OCI-LY7 (cell line): Measurements from ENCODE around the gene IKZF3. TPM values are rescaled to one million over a fixed set of nuclear protein-coding genes. Genes with fewer than 3 reads are reported as not detected.
A peak's percentile ranks its signal among the peaks of the same experiment; 100 is the strongest.

Experiments used
- BruUV-seq: library from RNA; stranded (reverse); fragments of 400-500 nt; replicated peaks from 2 replicates; lab custom pipeline; 2021; lab: Mats Ljungman, UMichigan
- CTCF ChIA-PET: fragments of 300-600 bp; sonication (Branson Sonifier 250); formaldehyde crosslinking; loops from one replicate; lab custom pipeline; 2022; ENCODE audit warnings: antibody characterized with exemption; ENCODE audit not compliant: unreplicated experiment; lab: Charles Lee
- POLR2A ChIA-PET: fragments of 300-600 bp; sonication (Branson Sonifier 250); formaldehyde crosslinking; loops from one replicate; lab custom pipeline; 2022; ENCODE audit warnings: antibody characterized with exemption; lab: Charles Lee
- DNase-seq: peaks from one replicate; pipeline ENCODE4 v3.0.0-alpha.2; 2015; ENCODE audit warnings: low spot score
- H2AFZ ChIP-seq: fragments of 200-600 bp; sonication (generic), shearing (Covaris generic); 2 replicates; pipeline ENCODE4 v1.6.1; 2014; ENCODE audit warnings: mild to moderate bottlenecking, antibody characterized with exemption, low read length, moderate library complexity
- H3K27ac ChIP-seq: fragments of 200-600 bp; sonication (generic); 2 replicates; pipeline ENCODE4 v1.5.1; 2014; ENCODE audit warnings: mixed run types, low read depth, mild to moderate bottlenecking, moderate library complexity, low read length, inconsistent platforms; ENCODE audit not compliant: poor library complexity, severe bottlenecking
- H3K36me3 ChIP-seq: fragments of 200-600 bp; sonication (generic); 2 replicates; pipeline ENCODE4 v1.6.1; 2014; ENCODE audit warnings: mild to moderate bottlenecking, antibody characterized with exemption, low read length, moderate library complexity, mixed read lengths; ENCODE audit not compliant: insufficient read depth
- H3K4me1 ChIP-seq: fragments of 200-600 bp; sonication (generic); 2 replicates; pipeline ENCODE4 v1.5.1; 2014; ENCODE audit warnings: mild to moderate bottlenecking, low read length; ENCODE audit not compliant: insufficient read depth, poor library complexity, severe bottlenecking
- H3K4me2 ChIP-seq: fragments of 200-600 bp; sonication (generic); 2 replicates; pipeline ENCODE4 v1.6.1; 2014; ENCODE audit warnings: mild to moderate bottlenecking, low read length
- H3K4me3 ChIP-seq: fragments of 200-600 bp; sonication (generic); 2 replicates; pipeline ENCODE4 v1.5.1; 2014; ENCODE audit warnings: mild to moderate bottlenecking, low read depth, low read length; ENCODE audit not compliant: poor library complexity, severe bottlenecking
- H3K79me2 ChIP-seq: fragments of 200-600 bp; sonication (generic); 2 replicates; pipeline ENCODE4 v1.6.1; 2016; ENCODE audit warnings: low read depth, mild to moderate bottlenecking, low read length, moderate library complexity, mixed read lengths; ENCODE audit not compliant: insufficient read depth
- H3K9me2 ChIP-seq: fragments of 200-600 bp; sonication (generic); 2 replicates; pipeline ENCODE4 v1.6.1; 2016; ENCODE audit warnings: mild to moderate bottlenecking, low read length, mixed read lengths; ENCODE audit not compliant: insufficient read depth
- H3K9me3 ChIP-seq: fragments of 200-600 bp; sonication (generic); 2 replicates; pipeline ENCODE4 v1.6.1; 2014; ENCODE audit warnings: mild to moderate bottlenecking, mixed run types, low read length, mixed read lengths
- H4K20me1 ChIP-seq: fragments of 200-600 bp; sonication (generic); 2 replicates; pipeline ENCODE4 v1.6.1; 2014; ENCODE audit warnings: mild to moderate bottlenecking, antibody characterized with exemption, low read length, moderate library complexity, mixed read lengths; ENCODE audit not compliant: insufficient read depth
- EZH2phosphoT487 ChIP-seq: fragments of 200-600 bp; sonication (generic); IDR thresholded peaks from 2 replicates; pipeline ENCODE4 v1.6.1; 2018; ENCODE audit warnings: low read depth, borderline replicate concordance, mild to moderate bottlenecking, mixed run types, antibody characterized with exemption, low read length, moderate library complexity, mixed read lengths
- intact Hi-C: fragments of 100-400 bp; cut with micrococcal nuclease; formaldehyde crosslinking; loops from one replicate; pipeline ENCODE4 v1.10.0; 2022; ENCODE audit not compliant: unreplicated experiment
- total RNA-seq, 2 experiments: library from RNA; depleted of rRNA in 1 of 2; stranded (reverse); fragments of >200 nt in 1 of 2; shearing (Covaris generic) in 1 of 2; gene quantifications; 2 replicates each; pipeline ENCODE4 v1.2.3, GENCODE V29; 2014 to 2022
- TF ChIP-seq, protein P1 (sequence below): fragments of 200-600 bp; sonication (generic); conservative IDR thresholded peaks from 2 replicates; pipeline ENCODE4 v1.5.1; 2014; ENCODE audit warnings: mild to moderate bottlenecking, antibody characterized with exemption, low read length, moderate library complexity, mixed read lengths

Gene IKZF3
- total RNA-seq, 2 experiments from 2014 or later: 54.7 to 134 TPM

DNA sequence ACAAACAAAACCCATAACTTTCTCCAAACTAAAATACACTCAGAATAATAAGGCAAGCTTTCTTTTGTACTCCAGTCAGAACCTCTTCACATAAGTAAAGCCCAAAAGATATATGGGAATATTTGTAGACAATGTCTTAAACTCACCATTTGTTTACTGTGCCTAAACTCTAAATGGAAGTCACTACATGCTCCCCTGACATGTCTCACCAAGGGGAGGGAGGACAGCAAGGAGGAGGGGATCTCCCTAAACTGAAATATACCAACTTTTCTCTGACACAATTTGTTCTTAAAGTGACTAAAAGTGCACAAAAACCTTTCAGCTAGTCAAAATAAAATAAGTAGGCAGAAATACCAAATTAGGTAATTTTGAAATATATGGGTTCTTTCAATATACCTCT is 87.9 kb downstream of the IKZF3 start:
- H4K20me1 ChIP-seq: no peaks in the 10 kb centered on the region
- peaks cover 81% of the 10 kb centered on the region for H3K36me3 ChIP-seq
- no peak for DNase-seq
- ChIA-PET POLR2A (interaction anchor here (0.5 to 4.0 kb wide), 11 partner anchors 10 to 102 kb away, joined by 3 to 67 read pairs (median 6); partner anchors contain the start of gene IKZF3), CTCF (no interaction called here)
- no peak overlapping the region for H2AFZ ChIP-seq
- peaks cover 91% of the 10 kb centered on the region for H3K4me1 ChIP-seq
- H3K4me2 ChIP-seq: peak overlapping the region; percentile 88
- H3K27ac ChIP-seq: peak overlapping the region; percentile 94
- TF ChIP-seq, protein P1, sequence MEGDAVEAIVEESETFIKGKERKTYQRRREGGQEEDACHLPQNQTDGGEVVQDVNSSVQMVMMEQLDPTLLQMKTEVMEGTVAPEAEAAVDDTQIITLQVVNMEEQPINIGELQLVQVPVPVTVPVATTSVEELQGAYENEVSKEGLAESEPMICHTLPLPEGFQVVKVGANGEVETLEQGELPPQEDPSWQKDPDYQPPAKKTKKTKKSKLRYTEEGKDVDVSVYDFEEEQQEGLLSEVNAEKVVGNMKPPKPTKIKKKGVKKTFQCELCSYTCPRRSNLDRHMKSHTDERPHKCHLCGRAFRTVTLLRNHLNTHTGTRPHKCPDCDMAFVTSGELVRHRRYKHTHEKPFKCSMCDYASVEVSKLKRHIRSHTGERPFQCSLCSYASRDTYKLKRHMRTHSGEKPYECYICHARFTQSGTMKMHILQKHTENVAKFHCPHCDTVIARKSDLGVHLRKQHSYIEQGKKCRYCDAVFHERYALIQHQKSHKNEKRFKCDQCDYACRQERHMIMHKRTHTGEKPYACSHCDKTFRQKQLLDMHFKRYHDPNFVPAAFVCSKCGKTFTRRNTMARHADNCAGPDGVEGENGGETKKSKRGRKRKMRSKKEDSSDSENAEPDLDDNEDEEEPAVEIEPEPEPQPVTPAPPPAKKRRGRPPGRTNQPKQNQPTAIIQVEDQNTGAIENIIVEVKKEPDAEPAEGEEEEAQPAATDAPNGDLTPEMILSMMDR: no peak
- no peak for TF ChIP-seq EZH2phosphoT487
- intact Hi-C loops: loop anchor here (1.0 to 5.0 kb wide), 2 partner anchors 20 to 151 kb away; partner anchors contain the start of genes LRRC3C and ORMDL3
- no TSS peak for BruUV-seq
- H3K4me3 ChIP-seq: peak overlapping the region; percentile 74
- no peaks in the 10 kb centered on the region for H3K9me2 ChIP-seq
- H3K79me2 ChIP-seq: peaks cover 98% of the 10 kb centered on the region
- no peaks in the 10 kb centered on the region for H3K9me3 ChIP-seq

DNA sequence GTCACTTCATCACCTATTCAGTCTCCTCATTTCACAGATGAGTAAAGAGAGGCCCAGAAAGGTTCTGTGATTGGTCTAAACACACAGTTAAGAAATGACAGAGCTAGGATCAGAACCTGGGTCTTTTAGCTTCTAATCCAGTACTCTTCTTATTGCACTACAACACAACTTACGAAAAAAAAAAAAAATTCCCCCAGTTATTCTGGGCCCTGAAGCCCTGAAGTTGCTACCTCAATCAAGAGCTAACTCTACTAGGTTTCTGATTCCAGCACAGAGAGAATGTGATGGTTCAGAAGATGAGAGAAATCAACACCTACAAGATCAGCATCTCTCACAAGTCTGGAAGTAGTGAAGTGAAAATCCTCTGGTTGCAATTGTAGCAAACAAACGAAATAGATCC is 89.1 kb downstream of the IKZF3 start:
- no peaks in the 10 kb centered on the region for H3K9me2 ChIP-seq
- no peaks in the 10 kb centered on the region for H4K20me1 ChIP-seq
- peak overlapping the region; percentile 88 for H3K4me2 ChIP-seq
- H3K36me3 ChIP-seq: peaks cover 82% of the 10 kb centered on the region
- no peak overlapping the region for H2AFZ ChIP-seq
- intact Hi-C loops: loop anchor here (5.0 kb wide), 1 partner anchor 152 kb away; the partner anchor contains the start of genes LRRC3C and ORMDL3
- H3K79me2 ChIP-seq: peaks cover 98% of the 10 kb centered on the region
- H3K27ac ChIP-seq: peak overlapping the region; percentile 94
- DNase-seq: peak; percentile 68
- H3K4me3 ChIP-seq: peak overlapping the region; percentile 74
- no peak for TF ChIP-seq EZH2phosphoT487
- TF ChIP-seq, protein P1: no peak
- BruUV-seq: no TSS peak
- H3K9me3 ChIP-seq: no peaks in the 10 kb centered on the region
- ChIA-PET POLR2A (interaction anchor here (0.7 to 4.0 kb wide), 9 partner anchors 10 to 87 kb away, joined by 3 to 67 read pairs (median 11); no protein-coding TSS in a partner anchor), CTCF (no interaction called here)
- H3K4me1 ChIP-seq: peaks cover 91% of the 10 kb centered on the region

DNA sequence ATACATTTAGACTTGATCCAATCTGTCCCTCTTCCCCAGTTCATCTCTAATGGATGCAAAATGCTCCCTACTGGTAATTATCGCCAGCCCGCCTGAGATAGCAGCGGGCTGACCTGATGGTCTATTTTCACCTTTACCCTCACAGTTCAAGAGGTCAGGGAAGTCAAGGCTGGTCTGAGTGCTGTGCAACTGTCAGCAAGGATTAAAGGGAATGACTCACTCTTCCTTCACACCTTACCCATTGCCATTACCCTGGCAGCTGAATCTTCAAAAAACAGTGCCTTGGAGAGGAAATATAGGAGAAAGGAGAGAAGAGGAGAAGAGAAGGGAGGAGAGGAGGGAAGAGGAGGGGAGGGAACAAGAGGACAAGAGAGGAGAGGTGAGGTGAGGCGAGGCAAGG is 90.1 kb downstream of the IKZF3 start:
- H3K9me3 ChIP-seq: no peaks in the 10 kb centered on the region
- H3K36me3 ChIP-seq: peaks cover 85% of the 10 kb centered on the region
- peak overlapping the region; percentile 74 for H3K4me3 ChIP-seq
- H4K20me1 ChIP-seq: no peaks in the 10 kb centered on the region
- H3K27ac ChIP-seq: peak overlapping the region; percentile 94
- H3K4me1 ChIP-seq: peaks cover 91% of the 10 kb centered on the region
- no peaks in the 10 kb centered on the region for H3K9me2 ChIP-seq
- H3K79me2 ChIP-seq: peaks cover 98% of the 10 kb centered on the region
- no peak overlapping the region for H2AFZ ChIP-seq
- peak overlapping the region; percentile 88 for H3K4me2 ChIP-seq
- ChIA-PET POLR2A (no interaction called here), CTCF (no interaction called here)
- TF ChIP-seq, protein P1: no peak
- no peak for TF ChIP-seq EZH2phosphoT487
- DNase-seq: no peak
- intact Hi-C loops: no loop called here
- BruUV-seq: no TSS peak
